Measurements from ENCODE around the gene TPD52L1.

The TPD52L1 gene

DNA sequence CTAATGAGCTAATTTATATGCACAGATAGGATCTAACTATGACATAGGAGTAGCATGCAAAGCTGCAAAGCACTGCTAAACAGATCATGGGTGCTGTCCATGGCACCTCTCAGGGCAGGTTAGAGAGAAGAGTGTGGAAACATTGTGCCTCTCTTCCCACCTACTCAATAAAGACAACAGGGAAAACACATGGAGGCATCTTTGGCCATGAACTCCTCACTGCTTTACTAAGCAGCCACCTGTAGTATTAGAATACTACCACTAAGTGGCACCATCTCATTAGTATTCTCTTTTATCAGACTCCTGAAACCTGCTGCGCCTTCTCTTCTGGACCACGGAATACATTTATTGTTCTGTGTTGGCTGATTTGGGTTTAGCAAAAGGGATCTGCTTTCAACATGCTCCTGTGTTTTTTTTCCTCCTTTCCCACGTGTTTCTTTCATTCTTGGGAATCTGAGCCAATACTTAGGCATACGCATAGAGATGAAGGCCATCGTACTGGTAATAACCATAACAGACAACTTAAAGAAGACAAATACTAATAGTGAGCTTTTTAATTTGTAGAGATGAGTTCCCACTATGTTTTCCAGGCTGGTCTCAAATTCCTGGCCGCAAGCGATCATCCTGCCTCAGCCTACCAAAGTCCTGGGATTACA lies 157.5 kb downstream of the TPD52L1 start:
- peak; percentile 73 for DNase-seq

DNA sequence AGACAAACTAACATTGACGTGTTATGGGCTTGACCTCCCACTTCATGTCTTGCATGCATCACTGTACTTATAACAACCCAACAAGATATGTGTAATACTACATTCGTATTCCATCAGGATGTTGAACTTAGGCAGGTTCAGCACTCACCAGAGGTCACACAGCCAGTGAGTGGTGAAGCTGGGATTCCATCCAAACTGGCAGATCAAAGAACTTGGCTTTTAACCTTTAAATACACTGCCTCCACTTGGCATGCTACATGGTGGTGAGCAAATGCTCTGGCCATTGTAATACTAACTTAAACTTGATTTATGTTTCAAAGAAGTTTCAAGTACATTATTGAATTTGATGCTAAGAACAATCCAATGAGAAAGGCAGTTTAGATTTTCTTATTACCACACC lies 158.9 kb downstream of the TPD52L1 start:
- DNase-seq, result no peak

DNA sequence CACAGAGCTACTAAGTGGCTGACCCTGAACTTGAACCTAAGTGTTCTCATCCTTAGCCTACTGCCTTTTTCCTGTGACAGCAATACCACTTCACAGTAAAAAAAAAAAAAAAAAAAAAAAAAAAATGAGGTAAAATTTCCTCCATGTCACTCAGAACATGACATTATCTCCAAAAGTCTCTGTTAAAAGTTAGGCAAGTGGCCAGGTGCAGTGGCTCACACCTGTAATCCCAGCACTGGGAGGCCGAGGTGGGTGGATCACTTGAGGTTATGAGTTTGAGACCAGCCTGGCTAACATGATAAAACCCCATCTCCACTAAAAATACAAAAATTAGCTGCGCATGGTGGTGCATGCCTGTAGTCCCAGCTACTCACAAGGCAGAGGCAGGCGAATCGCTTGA lies 159.4 kb downstream of the TPD52L1 start:
- DNase-seq, result no peak
